Lower lobe of right lung (tissue), 2 donors: ENCODE data around the gene NOG. TPM values are rescaled to one million over a fixed set of nuclear protein-coding genes. Genes with fewer than 3 reads are reported as not detected.

Experiments
- ATAC-seq, 2 donors: fragments of 200-7000 bp; cut with Tn5 transposase; one replicate each; pipeline ENCODE4 v1.9.1; 2020 to 2022; ENCODE audit warnings: mild to moderate bottlenecking in 2 of 2, moderate library complexity in 2 of 2
- DNase-seq: peaks from one replicate; pipeline ENCODE4 v3.0.0-alpha.2; 2020
- H3K27ac ChIP-seq: fragments of 200-600 bp; one replicate; pipeline ENCODE4 v1.8.0; 2022
- H3K27me3 ChIP-seq: fragments of 200-600 bp; one replicate; pipeline ENCODE4 v1.8.0; 2022; ENCODE audit warnings: low read depth
- H3K36me3 ChIP-seq: fragments of 200-600 bp; one replicate; pipeline ENCODE4 v1.8.0; 2022; ENCODE audit warnings: mild to moderate bottlenecking
- H3K4me1 ChIP-seq: fragments of 200-600 bp; one replicate; pipeline ENCODE4 v1.8.0; 2022
- H3K4me3 ChIP-seq: fragments of 200-600 bp; one replicate; pipeline ENCODE4 v1.8.0; 2022; ENCODE audit warnings: mild to moderate bottlenecking
- H3K9me3 ChIP-seq: fragments of 200-600 bp; one replicate; pipeline ENCODE4 v1.8.0; 2022
- CTCF ChIP-seq: fragments of 200-600 bp; IDR thresholded peaks from one replicate; pipeline ENCODE4 v1.8.0; 2022; ENCODE audit warnings: antibody characterized with exemption, mild to moderate bottlenecking
- intact Hi-C: fragments of 100-400 bp; cut with DNase I; formaldehyde crosslinking; loops from one replicate; pipeline ENCODE4 v1.11.0; 2022
- total RNA-seq: library from RNA; stranded (reverse); fragmentation: NEBNext Ultra II Directional; extraction: Animal tissue kit (Norgen Biotek cat#: 25700); gene quantifications from one replicate; pipeline ENCODE4 v1.2.1, GENCODE V29; 2021
- donor health status: DM: no; HTN: yes; CAD: no; lungs with severe emphysema.

The NOG gene
- total RNA-seq, 1 donor from 2014 or later = 2.2 TPM

GRCh38 chr17:56596691-56597494 lies 3.4 kb downstream of the NOG start:
- intact Hi-C loops = loop anchor here (10.0 kb wide), 1 partner anchor 118 kb away; no protein-coding TSS in a partner anchor
- no peak for TF ChIP-seq CTCF
- Histone ChIP-seq H3K4me3 (peak overlapping the region; percentile 40), H3K4me1 (peaks cover 37% of the 10 kb centered on the region), H3K36me3 (no peaks in the 10 kb centered on the region), H3K27me3 (peaks cover 71% of the 10 kb centered on the region), H3K9me3 (no peaks in the 10 kb centered on the region), H3K27ac (no peak overlapping the region)
- no peak for ATAC-seq
- DNase-seq = no peak

GRCh38 chr17:56597495-56597990 lies 4.0 kb downstream of the NOG start:
- Histone ChIP-seq H3K36me3 (no peaks in the 10 kb centered on the region), H3K9me3 (no peaks in the 10 kb centered on the region), H3K27me3 (peaks cover 66% of the 10 kb centered on the region), H3K4me1 (peaks cover 37% of the 10 kb centered on the region), H3K27ac (no peak overlapping the region), H3K4me3 (peak overlapping the region; percentile 40)
- no peak for ATAC-seq
- intact Hi-C loops = loop anchor here (10.0 kb wide), 1 partner anchor 117 kb away; no protein-coding TSS in a partner anchor
- DNase-seq = peak; percentile 45
- TF ChIP-seq CTCF = no peak

GRCh38 chr17:56598466-56598865 lies 5.0 kb downstream of the NOG start:
- Histone ChIP-seq H3K36me3 (no peaks in the 10 kb centered on the region), H3K9me3 (no peaks in the 10 kb centered on the region), H3K4me3 (no peak overlapping the region), H3K27me3 (peaks cover 66% of the 10 kb centered on the region), H3K27ac (no peak overlapping the region), H3K4me1 (peaks cover 37% of the 10 kb centered on the region)
- ATAC-seq = no peak
- no peak for DNase-seq
- intact Hi-C loops = loop anchor here (10.0 kb wide), 1 partner anchor 116 kb away; no protein-coding TSS in a partner anchor
- no peak for TF ChIP-seq CTCF

GRCh38 chr17:56599088-56599487 lies 5.6 kb downstream of the NOG start:
- Histone ChIP-seq H3K36me3 (no peaks in the 10 kb centered on the region), H3K4me3 (no peak overlapping the region), H3K27me3 (peaks cover 60% of the 10 kb centered on the region), H3K9me3 (no peaks in the 10 kb centered on the region), H3K4me1 (peaks cover 35% of the 10 kb centered on the region), H3K27ac (no peak overlapping the region)
- intact Hi-C loops = loop anchor here (10.0 kb wide), 1 partner anchor 116 kb away; no protein-coding TSS in a partner anchor
- DNase-seq (no peak), ATAC-seq (no peak)
- no peak for TF ChIP-seq CTCF

GRCh38 chr17:56599566-56599965 lies 6.1 kb downstream of the NOG start:
- ATAC-seq (no peak), DNase-seq (no peak)
- H3K36me3 ChIP-seq = no peaks in the 10 kb centered on the region
- H3K4me3 ChIP-seq = no peak overlapping the region
- no peak overlapping the region for H3K27ac ChIP-seq
- TF ChIP-seq CTCF = no peak
- peaks cover 30% of the 10 kb centered on the region for H3K4me1 ChIP-seq
- H3K27me3 ChIP-seq = peaks cover 55% of the 10 kb centered on the region
- H3K9me3 ChIP-seq = no peaks in the 10 kb centered on the region
- intact Hi-C loops = loop anchor here (10.0 kb wide), 1 partner anchor 115 kb away; no protein-coding TSS in a partner anchor
